Hematopoietic multipotent progenitor cell (in vitro differentiated cells): ENCODE data around the gene PRKN. TPM values are rescaled to one million over a fixed set of nuclear protein-coding genes. Genes with fewer than 3 reads are reported as not detected.

Experiments
- DNase-seq, 3 donors: peaks; one replicate each; pipeline ENCODE4 v3.0.0-alpha.2; 2011 to 2015; ENCODE audit warnings: low read depth in 2 of 3, low spot score in 2 of 3
- total RNA-seq: library from RNA; depleted of rRNA; stranded (reverse); fragments of >200 nt; gene quantifications from one replicate; pipeline ENCODE4 v1.2.3, GENCODE V29; 2012

The PRKN gene
- total RNA-seq, 1 donor = 7.0 TPM

GRCh38 chr6:161701056-161701455 lies 1026.5 kb downstream of the PRKN start:
- no peak for DNase-seq

GRCh38 chr6:161696801-161697200 lies 1030.8 kb downstream of the PRKN start:
- no peak for DNase-seq

GRCh38 chr6:161694995-161695394 lies 1032.6 kb downstream of the PRKN start:
- no peak for DNase-seq

DNA sequence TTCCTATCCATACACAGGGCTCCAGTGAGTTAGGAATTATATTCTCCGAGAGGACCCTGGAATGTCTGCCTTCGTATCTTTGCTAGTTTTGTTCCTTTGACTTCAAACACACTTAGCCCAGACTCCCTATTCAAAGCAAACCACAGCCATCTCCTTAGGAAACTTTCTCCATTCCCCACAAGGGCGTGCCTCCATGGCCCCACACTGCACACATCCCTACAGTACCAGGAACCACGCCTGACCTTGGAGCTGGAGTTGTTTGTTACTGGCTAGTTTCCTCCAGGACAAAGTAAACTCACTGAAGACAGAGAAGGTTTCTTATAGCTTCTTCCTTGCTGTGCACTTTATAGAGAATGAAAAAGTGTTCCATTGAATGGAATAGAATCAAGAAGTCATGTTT lies 1040.9 kb downstream of the PRKN start:
- DNase-seq = no peak

GRCh38 chr6:161684731-161685475 lies 1042.7 kb downstream of the PRKN start:
- no peak for DNase-seq

- DNase-seq = no peak
These were observed 1044.2 kb downstream of the PRKN start for GRCh38 chr6:161683400-161683799.

GRCh38 chr6:161682982-161683381 lies 1044.6 kb downstream of the PRKN start:
- no peak for DNase-seq

- DNase-seq = no peak
These were observed 1047.5 kb downstream of the PRKN start for GRCh38 chr6:161679980-161680538.

DNA sequence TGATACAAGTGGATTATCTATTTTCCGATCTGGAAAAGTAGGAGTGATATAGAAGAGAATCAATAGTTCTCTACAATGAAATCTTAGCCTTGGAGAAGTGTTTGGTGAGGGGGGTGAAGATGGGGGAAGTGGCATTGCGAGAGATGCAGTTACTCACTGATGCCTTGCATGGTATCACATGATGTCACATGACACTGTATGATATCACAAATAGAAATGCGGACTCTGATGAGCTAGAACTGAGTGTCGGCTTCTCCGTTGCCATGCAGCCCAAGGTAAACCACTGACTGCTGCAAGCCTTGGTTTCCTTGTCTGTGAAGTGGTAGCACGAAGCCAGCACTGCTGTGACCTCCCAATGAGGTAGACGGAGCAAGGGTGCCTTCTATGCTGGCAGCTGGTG lies 1050.4 kb downstream of the PRKN start:
- DNase-seq = no peak

DNA sequence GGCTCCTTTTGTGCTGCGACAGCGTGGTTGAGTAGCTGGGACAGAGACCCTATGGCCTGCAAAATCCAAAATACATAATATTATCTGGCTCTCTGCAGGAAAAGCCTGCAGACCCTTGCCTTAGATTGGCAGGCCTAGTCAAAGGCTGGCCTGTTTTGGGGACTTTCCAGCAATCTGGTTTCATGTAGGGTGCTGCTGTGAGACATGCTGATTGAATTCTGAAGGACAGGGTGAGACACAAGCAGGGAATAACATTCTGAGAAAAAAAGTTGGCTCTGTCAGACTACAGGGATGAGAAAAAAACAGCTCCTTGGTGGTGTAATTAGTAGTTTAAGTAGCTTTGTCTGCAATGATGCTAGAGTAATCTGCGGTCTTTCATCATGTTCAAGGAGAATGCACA lies 1051.0 kb downstream of the PRKN start:
- DNase-seq = no peak

- no peak for DNase-seq
These were observed 1052.5 kb downstream of the PRKN start for GRCh38 chr6:161674930-161675682.

- no peak for DNase-seq
These were observed 1054.5 kb downstream of the PRKN start for GRCh38 chr6:161673026-161673425.

DNA sequence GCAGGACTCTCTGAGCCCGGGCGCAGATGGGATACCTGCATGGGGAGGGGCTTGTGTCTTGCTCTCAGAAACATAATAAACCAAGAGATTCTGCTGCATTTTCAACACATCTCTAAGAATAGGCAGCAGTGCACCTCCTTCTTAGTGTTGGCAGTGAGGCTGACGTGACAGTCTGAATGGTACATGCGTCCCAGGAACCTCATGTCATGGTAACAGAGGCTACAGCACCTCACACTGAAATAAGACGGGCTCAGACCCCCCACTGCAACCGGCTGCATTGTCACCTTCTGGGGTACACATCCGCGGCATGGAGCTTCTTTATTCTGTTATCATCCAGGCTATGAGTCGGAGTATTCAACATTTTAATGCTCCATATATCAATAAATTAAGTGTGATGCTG lies 1056.4 kb downstream of the PRKN start:
- no peak for DNase-seq

DNA sequence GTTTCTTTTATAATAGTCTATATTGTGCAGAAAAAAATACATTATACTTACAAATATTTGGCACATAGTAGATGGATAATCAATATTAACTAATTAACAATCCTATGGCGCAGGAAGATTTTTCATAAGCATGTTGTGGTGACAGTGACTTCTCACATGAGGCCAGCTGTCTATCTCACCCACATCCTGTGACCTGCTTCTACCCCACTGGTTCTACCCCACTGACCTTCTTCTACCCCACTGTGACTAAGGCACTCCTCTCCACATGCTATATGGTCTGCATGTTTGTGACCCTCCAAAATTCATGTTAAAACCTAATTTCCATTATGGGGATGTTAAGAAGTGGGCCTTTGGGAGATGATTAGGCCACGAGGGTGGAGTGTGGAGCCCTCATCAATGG lies 1058.9 kb downstream of the PRKN start:
- no peak for DNase-seq

DNA sequence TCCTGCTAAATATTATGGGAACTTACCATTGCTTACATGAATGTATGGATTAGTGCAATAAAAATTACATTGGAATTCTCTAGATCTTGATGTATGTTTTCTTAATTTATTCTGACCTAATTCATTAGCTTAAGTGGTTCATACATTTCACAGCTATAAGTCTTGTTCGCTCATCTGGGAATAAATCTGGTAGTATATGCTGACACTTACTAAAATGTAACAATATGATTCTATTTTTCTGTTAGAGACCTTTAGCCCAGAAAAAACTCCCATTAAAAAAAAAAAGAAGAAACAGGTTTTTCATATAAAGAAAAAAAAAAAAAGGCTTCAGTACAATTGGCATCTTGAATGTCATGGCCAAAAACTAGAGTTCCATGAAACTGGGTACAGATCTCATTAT lies 1059.6 kb downstream of the PRKN start:
- DNase-seq = no peak

DNA sequence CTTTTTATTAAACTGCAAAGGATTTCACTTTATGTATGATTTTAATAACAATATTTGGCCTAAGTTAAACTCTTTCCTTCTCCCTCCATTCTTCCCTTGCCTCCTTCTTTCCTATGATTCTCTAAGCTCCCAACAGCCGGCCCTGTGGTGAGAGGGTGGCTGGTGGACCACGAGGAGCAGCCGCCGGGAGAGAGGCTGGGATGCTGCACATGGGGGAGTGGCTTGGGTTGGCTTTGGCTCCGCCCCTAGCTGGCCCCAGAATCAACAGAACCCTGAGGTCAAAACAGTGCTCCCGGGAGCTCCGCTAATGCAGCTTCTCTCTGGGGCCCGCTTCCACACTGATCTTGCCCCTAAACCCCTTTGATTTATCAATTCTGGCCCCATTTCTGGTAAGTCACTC lies 1063.9 kb downstream of the PRKN start:
- no peak for DNase-seq

DNA sequence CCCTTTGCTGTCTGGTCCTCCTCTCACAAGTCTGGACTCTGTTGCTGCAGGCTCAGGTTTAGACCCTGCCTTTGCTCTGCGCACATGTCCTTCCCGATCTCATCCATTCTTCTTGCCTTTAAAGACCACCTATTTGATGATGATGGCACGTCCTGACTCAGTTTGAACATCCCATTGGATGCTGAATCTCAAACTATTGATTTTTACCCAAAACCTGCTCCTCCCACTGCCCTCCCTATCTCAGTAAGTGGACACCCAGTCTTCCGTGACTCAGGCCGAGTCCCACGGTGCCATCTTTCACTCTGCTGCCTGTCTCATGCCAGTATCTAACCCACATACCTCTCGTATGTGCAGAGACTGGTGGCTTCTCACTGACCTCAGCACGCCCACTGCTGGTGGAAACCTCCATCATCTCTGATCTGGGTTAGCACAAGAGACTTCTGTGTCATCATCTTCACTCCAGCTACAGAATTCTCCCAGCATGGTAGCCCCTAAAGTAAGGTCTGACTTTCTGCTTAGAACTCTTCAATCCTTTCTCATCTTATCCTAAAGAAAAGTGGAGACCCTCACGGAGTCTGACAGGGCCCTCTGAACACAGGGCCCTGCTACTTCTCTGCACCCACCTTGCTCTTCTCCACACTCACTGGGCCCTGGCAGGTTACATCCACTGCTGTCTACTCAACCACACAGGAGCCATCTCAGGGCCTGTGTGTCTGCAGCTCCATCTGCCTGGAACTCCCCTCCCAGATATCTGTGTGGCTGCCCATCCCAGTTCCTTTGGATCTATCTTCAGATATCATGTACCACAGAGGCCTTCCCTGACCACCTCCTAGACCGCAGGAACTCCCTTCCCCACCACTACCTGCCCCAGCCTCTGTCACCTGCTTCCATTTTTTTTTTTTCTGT lies 1066.6 kb downstream of the PRKN start:
- DNase-seq = no peak

DNA sequence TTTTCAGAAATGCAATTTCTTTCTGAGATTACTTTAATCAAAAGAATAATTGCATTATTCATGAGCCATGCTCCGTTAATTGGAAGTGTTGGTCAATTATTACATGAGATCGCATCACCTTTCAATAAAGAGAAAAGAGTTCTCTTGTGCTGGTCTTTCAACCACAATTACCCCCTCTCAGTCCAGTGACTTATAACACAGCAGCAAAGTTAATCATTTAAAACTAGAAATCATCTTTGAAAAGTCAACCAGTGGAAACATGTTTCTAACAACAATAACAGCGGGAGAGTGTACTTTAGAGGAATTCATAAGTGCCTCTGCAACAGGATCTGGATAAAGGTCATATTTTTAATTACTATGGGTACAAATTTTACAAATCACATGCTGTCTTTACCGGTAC lies 1069.4 kb downstream of the PRKN start:
- no peak for DNase-seq

DNA sequence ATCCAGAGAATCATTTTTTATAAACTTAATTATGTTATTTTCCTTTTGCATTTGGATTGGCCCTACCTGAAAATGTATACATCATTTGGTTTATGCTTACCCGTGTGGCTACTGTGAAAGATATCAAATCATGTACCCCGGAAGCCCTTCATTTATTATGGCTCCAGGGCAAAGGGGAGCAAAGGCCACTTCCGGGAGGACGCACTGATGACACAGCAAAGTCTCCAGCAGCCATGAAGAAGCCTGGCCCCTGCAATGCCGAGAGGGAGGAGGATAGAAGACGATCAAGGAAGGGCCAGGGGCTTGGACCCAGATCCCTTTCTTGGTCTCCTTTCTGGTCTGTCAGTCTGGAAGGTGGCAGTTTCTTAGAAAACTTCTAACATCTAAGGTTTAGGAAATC lies 1073.4 kb downstream of the PRKN start:
- no peak for DNase-seq

DNA sequence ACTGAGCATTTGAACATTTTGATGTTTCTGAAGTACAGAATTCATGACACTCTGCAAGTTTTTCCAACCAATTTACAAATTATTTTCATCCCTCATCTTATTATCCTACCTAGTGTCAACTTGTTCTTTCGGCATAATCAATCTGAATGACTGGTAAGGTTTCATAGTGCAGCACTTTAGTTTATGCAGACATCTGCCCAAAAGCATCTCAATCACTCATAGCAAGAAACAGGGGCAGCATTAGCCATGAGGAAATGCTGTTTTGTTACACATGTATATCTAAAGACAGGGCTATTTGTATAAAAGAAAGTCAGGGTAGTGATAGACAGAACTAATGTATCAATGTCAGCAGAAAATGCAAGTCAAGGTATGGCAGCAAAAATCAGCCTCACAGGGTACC lies 1075.6 kb downstream of the PRKN start:
- no peak for DNase-seq

DNA sequence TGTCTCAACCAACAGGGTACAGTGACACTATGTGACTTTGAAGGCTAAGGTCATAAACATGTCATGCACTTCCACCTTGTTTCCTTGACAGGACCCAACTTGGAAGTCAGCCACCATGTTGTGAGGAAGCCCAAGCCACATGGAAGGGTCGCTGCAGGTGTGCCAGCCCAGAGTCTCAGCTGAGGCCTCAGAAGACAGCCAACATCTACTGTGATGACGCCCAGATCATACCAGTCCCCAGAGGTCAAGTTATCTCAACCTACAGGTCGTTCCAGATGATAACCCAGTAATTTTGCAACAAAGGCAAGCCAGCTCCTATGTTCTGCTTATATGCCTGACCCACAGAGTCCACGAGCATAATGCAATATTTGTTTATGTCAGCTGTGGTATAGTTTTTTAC lies 1077.7 kb downstream of the PRKN start:
- DNase-seq = no peak
